GM10266 (cell line): ENCODE results near the gene GUCY1A1.

Experiments used
- DNase-seq: peaks from one replicate; pipeline ENCODE4 v3.0.0; 2012; ENCODE audit errors: extremely low spot score
- TF ChIP-seq, protein P1 (sequence below): IDR thresholded peaks from 2 replicates; pipeline ENCODE4 v1.5.1; 2012; ENCODE audit warnings: mild to moderate bottlenecking, low read depth; ENCODE audit not compliant: control insufficient read depth, insufficient read depth; ENCODE audit errors: missing control alignments

The GUCY1A1 gene

DNA sequence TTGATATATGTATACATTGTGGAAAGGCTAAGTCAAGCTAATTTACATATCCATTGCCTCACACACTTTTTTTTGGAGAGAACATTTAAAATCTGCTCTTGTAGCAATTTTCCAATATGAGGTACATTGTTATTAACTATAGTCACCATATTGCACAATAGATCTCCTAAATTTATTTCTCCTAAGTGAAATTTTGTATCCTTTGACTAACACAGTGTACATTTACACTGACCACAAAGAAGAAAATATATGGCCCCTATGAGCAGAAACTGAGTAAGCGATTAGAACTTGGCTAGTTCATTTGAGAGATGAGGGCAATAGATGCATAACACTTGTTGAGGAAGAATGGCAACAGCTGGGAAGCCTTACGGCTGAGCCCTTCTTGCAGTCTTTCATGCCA lies 71.9 kb downstream of the GUCY1A1 start:
- DNase-seq = no peak
- TF ChIP-seq, protein P1, sequence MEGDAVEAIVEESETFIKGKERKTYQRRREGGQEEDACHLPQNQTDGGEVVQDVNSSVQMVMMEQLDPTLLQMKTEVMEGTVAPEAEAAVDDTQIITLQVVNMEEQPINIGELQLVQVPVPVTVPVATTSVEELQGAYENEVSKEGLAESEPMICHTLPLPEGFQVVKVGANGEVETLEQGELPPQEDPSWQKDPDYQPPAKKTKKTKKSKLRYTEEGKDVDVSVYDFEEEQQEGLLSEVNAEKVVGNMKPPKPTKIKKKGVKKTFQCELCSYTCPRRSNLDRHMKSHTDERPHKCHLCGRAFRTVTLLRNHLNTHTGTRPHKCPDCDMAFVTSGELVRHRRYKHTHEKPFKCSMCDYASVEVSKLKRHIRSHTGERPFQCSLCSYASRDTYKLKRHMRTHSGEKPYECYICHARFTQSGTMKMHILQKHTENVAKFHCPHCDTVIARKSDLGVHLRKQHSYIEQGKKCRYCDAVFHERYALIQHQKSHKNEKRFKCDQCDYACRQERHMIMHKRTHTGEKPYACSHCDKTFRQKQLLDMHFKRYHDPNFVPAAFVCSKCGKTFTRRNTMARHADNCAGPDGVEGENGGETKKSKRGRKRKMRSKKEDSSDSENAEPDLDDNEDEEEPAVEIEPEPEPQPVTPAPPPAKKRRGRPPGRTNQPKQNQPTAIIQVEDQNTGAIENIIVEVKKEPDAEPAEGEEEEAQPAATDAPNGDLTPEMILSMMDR = no peak

DNA sequence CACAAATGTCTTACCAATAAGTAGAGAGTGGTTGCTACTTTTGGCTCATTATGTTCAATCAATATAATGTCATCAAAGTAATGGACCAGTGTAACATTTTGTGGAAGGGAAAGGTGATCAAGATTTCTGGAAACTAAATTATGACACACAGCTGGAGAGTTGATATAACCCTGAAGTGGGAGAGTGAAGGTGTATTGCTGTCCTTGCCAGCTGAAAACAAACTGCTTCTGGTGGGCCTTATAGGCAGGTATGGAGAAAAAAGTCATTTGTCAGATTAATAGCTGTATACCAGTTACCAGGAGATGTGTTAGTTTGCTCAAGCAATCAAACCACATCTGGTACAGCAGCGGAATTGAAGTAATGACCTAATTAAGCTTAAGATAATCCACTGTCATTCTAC lies 74.9 kb downstream of the GUCY1A1 start:
- DNase-seq = no peak
- TF ChIP-seq, protein P1 = no peak

DNA sequence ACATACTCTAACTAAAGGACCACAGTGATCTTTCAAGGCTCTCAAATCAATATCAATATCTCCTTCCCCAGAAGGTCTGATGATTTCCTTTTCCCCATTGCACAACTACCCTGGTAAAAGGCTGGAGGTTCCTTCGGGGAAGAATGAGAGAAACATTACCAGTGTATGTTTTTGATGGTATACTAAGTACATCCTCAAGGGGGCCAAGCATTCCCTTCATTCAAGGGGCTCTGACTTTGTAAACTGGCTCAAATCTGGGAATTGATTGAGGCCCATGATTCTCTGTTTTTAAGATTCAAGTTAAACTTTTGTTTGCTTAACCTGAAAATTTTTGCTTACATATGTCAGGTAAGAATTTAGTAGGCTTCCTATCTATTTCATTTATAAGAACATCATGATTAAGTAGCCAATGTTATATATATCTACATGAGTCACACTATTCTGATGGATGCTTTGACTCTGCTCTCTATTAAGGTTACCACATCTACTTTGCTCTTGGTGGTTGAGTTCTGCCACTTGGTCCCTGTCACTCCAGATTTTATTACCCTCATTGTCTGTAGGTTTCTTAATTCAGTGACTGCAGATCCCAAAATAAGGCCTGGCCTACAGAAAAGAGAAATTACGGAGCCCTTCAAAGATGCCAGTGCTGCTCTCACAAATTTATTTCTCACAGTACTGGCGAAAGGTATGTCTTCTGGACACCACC lies 75.8 kb downstream of the GUCY1A1 start:
- no peak for DNase-seq
- TF ChIP-seq, protein P1 = no peak

DNA sequence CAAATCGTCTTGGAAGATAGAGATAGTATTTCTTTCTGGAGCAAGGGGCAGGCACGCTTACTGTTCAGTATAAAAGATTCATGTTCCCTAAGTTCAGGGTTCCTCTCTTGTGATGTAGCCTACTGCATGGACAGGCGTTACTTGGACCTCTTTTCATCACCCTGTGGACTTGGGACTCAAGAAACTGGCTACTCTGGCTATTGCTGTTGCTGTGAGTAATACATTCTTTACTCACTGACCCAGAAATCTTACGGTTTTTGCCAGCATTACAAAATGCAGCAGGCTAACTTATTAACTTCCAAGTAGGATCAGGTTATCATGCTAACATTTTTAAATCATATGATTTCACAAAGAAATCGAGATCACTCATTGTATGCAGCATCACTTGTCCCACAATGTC lies 79.3 kb downstream of the GUCY1A1 start:
- no peak for DNase-seq
- TF ChIP-seq, protein P1 = no peak

DNA sequence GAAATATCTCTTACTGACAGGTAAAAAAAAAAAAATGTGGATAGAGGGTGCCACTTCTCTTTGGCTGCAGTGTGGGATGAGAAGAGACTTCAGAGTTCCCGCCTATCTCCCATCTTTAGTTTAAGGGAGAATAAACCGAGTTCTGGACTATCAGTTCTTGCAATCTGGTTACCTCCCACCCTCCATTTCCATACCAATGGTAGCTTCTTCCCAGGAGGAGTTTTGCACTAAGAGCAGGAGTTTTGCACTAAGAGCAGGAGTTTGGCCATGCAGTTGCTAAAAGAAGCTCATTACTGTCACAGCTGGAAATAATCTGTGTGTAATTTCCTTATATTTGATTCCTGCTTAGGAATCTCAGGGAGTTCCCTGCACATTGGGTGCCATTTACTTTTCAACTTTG lies 81.4 kb downstream of the GUCY1A1 start:
- TF ChIP-seq, protein P1 = no peak
- no peak for DNase-seq

DNA sequence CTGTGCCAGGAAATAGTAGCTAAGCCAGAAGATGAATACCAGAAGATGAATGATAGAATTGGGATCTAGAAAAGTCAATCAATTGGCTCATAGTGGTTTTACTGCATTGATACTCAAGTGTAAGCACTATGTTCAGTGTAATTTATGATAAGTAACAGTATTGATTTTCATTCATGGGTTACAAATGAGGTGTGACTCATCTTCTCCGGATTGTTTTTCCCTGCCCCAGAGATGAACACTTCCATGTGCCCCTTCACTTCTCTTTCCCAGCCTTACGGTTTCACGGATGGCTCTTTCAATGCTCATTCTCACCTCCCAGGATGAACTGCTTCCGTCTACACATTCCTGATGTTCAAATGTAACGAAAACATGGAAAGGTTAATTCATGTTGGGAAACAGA lies 82.4 kb downstream of the GUCY1A1 start:
- DNase-seq = no peak
- TF ChIP-seq, protein P1 = no peak

DNA sequence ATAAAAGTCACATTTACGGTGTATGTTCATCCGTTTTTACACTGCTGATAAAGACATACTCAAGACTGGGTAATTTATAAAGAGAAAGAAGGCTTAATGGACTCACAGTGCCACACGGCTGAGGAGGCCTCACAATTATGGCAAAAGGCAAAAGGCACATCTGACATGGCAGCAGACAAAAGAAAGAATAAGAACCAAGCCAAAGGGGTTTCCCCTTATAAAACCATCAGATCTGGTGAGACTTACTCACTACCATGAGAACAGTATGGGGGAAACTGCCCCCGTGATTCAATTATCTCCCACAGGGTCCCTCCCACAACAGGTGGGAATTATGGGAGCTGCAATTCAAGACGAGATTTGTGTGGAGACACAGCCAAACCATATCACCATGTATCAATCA lies 84.9 kb downstream of the GUCY1A1 start:
- TF ChIP-seq, protein P1 = no peak
- no peak for DNase-seq
